GM12892 (cell line): Measurements from ENCODE around the gene ST3GAL3.

Experiments used
- POLR2A ChIP-seq: IDR thresholded peaks from 2 replicates; pipeline ENCODE4 v1.6.1; 2011; ENCODE audit warnings: low read depth, low read length, control low read depth
- POLR2AphosphoS5 ChIP-seq: IDR thresholded peaks from 2 replicates; pipeline ENCODE4 v1.6.1; 2011; ENCODE audit warnings: low read depth, low read length, control low read depth
- TAF1 ChIP-seq: IDR thresholded peaks from 2 replicates; pipeline ENCODE4 v1.6.1; 2011; ENCODE audit warnings: low read depth, mild to moderate bottlenecking, control low read depth, low read length, borderline replicate concordance

GRCh38 chr1:43828574-43828973 is 121.2 kb downstream of the ST3GAL3 start:
- TF ChIP-seq POLR2AphosphoS5: no peak
- no peak for TF ChIP-seq TAF1
- no peak for TF ChIP-seq POLR2A
